Vagina (tissue), 2 donors: ENCODE measurements around the gene HS3ST3B1. TPM values are rescaled to one million over a fixed set of nuclear protein-coding genes. Genes with fewer than 3 reads are reported as not detected.
A peak's percentile ranks its signal among the peaks of the same experiment; 100 is the strongest.

Source experiments
- DNase-seq, 2 donors: peaks; one replicate each; pipeline ENCODE4 v3.0.0-alpha.2; 2017; ENCODE audit errors: extremely low spot score in 2 of 2
- H3K27ac ChIP-seq: fragments of 200-600 bp; sonication (generic); one replicate; pipeline ENCODE4 v1.5.1; 2019
- H3K27me3 ChIP-seq: fragments of 200-600 bp; sonication (generic); one replicate; pipeline ENCODE4 v1.5.1; 2019
- H3K36me3 ChIP-seq, 2 donors: fragments of 200-600 bp; sonication (generic); one replicate each; pipeline ENCODE4 v1.5.1; 2017 to 2019
- H3K4me1 ChIP-seq: fragments of 200-600 bp; sonication (generic); one replicate; pipeline ENCODE4 v1.5.1; 2019
- H3K4me3 ChIP-seq, 2 donors: fragments of 200-600 bp; sonication (generic); 1 replicate in 1 of 2; 2 replicates in 1 of 2; pipeline ENCODE4 v1.5.1; 2016 to 2019
- H3K9me3 ChIP-seq: fragments of 200-600 bp; sonication (generic); one replicate; pipeline ENCODE4 v1.5.1; 2019
- CTCF ChIP-seq, 3 experiments: fragments of 450-650 bp in 2 of 3; fragments of 200-600 bp in 1 of 3; sonication (generic) in 1 of 3; IDR thresholded peaks; one replicate each; pipeline ENCODE4 v1.5.1; 2017 to 2019; ENCODE audit warnings: antibody characterized with exemption in 3 of 3, mild to moderate bottlenecking in 2 of 3, moderate library complexity in 2 of 3
- POLR2A ChIP-seq, 2 donors: fragments of 450-650 bp; IDR thresholded peaks; one replicate each; pipeline ENCODE4 v1.6.1; 2017; ENCODE audit warnings: antibody characterized with exemption in 2 of 2, mild to moderate bottlenecking in 2 of 2, moderate library complexity in 2 of 2
- POLR2AphosphoS5 ChIP-seq, 2 donors: sonication (generic); formaldehyde crosslinking; IDR thresholded peaks; one replicate each; pipeline ENCODE4 v1.9.0; 2017; ENCODE audit warnings: antibody characterized with exemption in 2 of 2, mild to moderate bottlenecking in 2 of 2, low read depth in 1 of 2; ENCODE audit not compliant: insufficient read depth in 1 of 2
- intact Hi-C: fragments of 100-400 bp; cut with DNase I; formaldehyde crosslinking; loops from one replicate; pipeline ENCODE4 v1.15.1; 2023
- total RNA-seq: library from RNA; depleted of rRNA; stranded (reverse); fragments of >200 nt; gene quantifications from one replicate; pipeline ENCODE4 v1.2.3, GENCODE V29; 2016

The HS3ST3B1 gene
- total RNA-seq, 1 donor from 2014 or later, result 5.9 TPM

- Histone ChIP-seq H3K27ac (no peak overlapping the region), H3K27me3 (no peaks in the 10 kb centered on the region), H3K9me3 (no peaks in the 10 kb centered on the region), H3K36me3 (no peaks in the 10 kb centered on the region), H3K4me1 (peaks cover 26% of the 10 kb centered on the region), H3K4me3 (no peak overlapping the region)
- intact Hi-C loops, result no loop called here
- no peak for DNase-seq
- TF ChIP-seq CTCF (IDR thresholded peaks at IDR 0.05) (no peak), POLR2A (IDR thresholded peaks at IDR 0.05) (no peak), POLR2AphosphoS5 (IDR thresholded peaks at IDR 0.05; ENCODE audit: insufficient read depth in 1 of 2, low read depth in 1 of 2) (no peak)
These were observed 5.2 kb upstream of the HS3ST3B1 start for GRCh38 chr17:14295676-14296075.

GRCh38 chr17:14296166-14296910 lies 4.5 kb upstream of the HS3ST3B1 start:
- Histone ChIP-seq H3K9me3 (no peaks in the 10 kb centered on the region), H3K27ac (peak overlapping the region; percentile 80), H3K4me1 (peaks cover 32% of the 10 kb centered on the region), H3K27me3 (no peaks in the 10 kb centered on the region), H3K36me3 (no peaks in the 10 kb centered on the region), H3K4me3 (no peak overlapping the region)
- DNase-seq, result peak; percentile 77 to 88
- no peak for TF ChIP-seq POLR2AphosphoS5 (IDR thresholded peaks at IDR 0.05; ENCODE audit: insufficient read depth in 1 of 2, low read depth in 1 of 2)
- no peak for TF ChIP-seq POLR2A (IDR thresholded peaks at IDR 0.05)
- no peak for TF ChIP-seq CTCF (IDR thresholded peaks at IDR 0.05)
- intact Hi-C loops, result no loop called here

DNA sequence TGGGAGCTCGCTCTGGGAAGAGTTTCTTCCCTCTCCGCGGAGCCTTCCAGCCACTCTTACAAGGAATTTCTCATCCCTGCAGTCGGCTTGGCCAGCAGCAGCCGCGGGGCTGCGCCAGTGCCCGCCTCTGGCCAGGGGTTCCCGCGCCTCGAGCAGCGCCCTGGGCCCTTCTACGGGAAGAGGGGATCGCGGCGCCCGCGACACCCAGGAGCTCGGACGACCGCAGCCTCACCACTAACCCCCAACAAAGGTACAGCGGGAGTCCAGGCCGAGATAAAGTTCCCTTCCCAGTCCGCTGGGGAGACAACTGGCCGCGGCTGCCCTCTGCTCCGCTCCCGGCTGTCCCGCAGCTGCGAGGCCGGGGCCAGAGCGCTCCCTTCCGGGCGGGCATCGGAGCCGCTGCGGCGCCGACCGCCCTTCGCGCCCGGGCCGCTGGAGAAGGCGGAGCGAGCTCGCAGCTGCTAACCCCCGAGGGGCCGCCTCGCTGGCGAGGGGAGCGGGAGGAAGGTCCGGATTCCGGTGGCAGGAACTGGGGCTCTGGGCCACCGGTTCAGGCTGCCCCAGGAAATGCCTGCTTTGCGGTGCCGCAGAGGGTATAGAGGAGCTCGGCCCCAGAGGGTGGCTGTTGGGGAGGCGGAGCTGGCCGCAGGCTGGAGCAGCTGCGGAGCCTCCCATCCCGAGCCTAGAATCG lies 3.6 kb upstream of the HS3ST3B1 start:
- Histone ChIP-seq H3K27ac (peak overlapping the region; percentile 80), H3K4me3 (peak overlapping the region; percentile 33 to 41), H3K27me3 (no peaks in the 10 kb centered on the region), H3K36me3 (no peaks in the 10 kb centered on the region), H3K9me3 (no peaks in the 10 kb centered on the region), H3K4me1 (peaks cover 37% of the 10 kb centered on the region)
- TF ChIP-seq POLR2AphosphoS5 (IDR thresholded peaks at IDR 0.05; ENCODE audit: insufficient read depth in 1 of 2, low read depth in 1 of 2) (no peak), CTCF (IDR thresholded peaks at IDR 0.05) (no peak), POLR2A (IDR thresholded peaks at IDR 0.05) (no peak)
- DNase-seq, result peak in 1 of 2 donors; percentile 76
- intact Hi-C loops, result no loop called here

DNA sequence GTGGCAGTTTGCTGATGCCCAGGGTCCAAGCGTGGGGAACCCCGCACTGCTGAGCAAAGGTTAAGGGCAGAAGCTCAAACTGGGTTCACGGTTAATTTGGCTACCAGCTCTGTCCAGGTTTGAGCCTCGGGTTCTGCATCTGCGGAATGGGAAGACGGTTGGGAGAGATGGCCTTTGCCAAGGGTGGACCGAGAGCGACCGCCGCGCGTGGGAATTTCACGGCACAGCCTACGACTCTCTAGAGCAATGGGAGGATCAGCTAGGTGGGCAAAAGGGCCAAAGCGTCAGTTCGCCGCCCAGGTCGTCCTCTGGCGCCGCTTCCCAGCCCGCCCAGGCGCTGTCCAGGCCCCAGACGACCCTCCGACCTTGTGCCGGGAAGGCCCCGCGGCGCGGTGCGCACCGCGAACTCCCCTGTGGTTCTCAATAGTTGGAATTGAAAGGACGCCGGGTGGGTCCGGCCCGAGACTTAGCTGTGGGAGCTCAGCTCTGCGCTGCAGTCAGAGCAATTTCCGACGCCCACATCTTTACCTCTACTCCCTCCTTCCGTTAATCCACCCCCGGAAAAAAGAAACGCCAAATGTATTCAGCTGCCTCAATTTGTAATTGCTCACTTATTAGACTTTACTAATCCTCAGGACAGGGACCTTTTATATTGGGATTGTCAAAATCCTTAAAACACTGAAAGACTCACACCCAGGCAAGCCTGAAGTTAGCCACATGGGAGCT lies 2.5 kb upstream of the HS3ST3B1 start:
- TF ChIP-seq CTCF (IDR thresholded peaks at IDR 0.05) (no peak), POLR2AphosphoS5 (IDR thresholded peaks at IDR 0.05; ENCODE audit: insufficient read depth in 1 of 2, low read depth in 1 of 2) (no peak), POLR2A (IDR thresholded peaks at IDR 0.05) (no peak)
- no peaks in the 10 kb centered on the region for H3K9me3 ChIP-seq
- peaks cover 45% of the 10 kb centered on the region for H3K4me1 ChIP-seq
- H3K27me3 ChIP-seq, result no peaks in the 10 kb centered on the region
- peak overlapping the region in 1 of 2 donors; percentile 33 for H3K4me3 ChIP-seq
- intact Hi-C loops, result no loop called here
- H3K36me3 ChIP-seq, result no peaks in the 10 kb centered on the region
- DNase-seq, result peak; percentile 40 to 79
- peak overlapping the region; percentile 80 for H3K27ac ChIP-seq
